Sigmoid colon (tissue), 4 donors: ENCODE results near the gene DNAJA3.

Experiments
- CTCF ChIP-seq, 4 experiments: fragments of 450-650 bp in 3 of 4; fragments of 200-600 bp in 1 of 4; IDR thresholded peaks; one replicate each; pipeline ENCODE4 v1.5.1; 2016 to 2019; ENCODE audit warnings: antibody characterized with exemption in 4 of 4, mild to moderate bottlenecking in 3 of 4, moderate library complexity in 2 of 4
- EP300 ChIP-seq, 4 donors: sonication (generic); formaldehyde crosslinking; IDR thresholded peaks; one replicate each; pipeline ENCODE4 v1.6.1; 2017; ENCODE audit warnings: antibody characterized with exemption in 4 of 4
- POLR2A ChIP-seq, 2 donors: fragments of 450-650 bp; IDR thresholded peaks; one replicate each; pipeline ENCODE4 v1.6.1; 2016; ENCODE audit warnings: antibody characterized with exemption in 2 of 2, mild to moderate bottlenecking in 2 of 2, moderate library complexity in 2 of 2
- POLR2AphosphoS5 ChIP-seq, 4 donors: sonication (generic); formaldehyde crosslinking; IDR thresholded peaks; one replicate each; pipeline ENCODE4 v1.6.1; 2017; ENCODE audit warnings: antibody characterized with exemption in 4 of 4

- TF ChIP-seq CTCF (IDR thresholded peaks at IDR 0.05) (no peak), POLR2AphosphoS5 (IDR thresholded peaks at IDR 0.05) (no peak), EP300 (IDR thresholded peaks at IDR 0.05) (no peak), POLR2A (IDR thresholded peaks at IDR 0.05) (no peak)
Measured at GRCh38 chr16:4491898-4492297, 66.2 kb downstream of the DNAJA3 start.
